Lower lobe of right lung (tissue), 2 donors: ENCODE measurements around the gene C11orf54. TPM values are rescaled to one million over a fixed set of nuclear protein-coding genes. Genes with fewer than 3 reads are reported as not detected.
A peak's percentile ranks its signal among the peaks of the same experiment; 100 is the strongest.
"Not testable (repeated sequence)": the region's sequence is repeated elsewhere in the genome, so short reads cannot be mapped to it uniquely, and the experiment has no call there.

Source experiments
- ATAC-seq, 2 donors: fragments of 200-7000 bp; cut with Tn5 transposase; one replicate each; pipeline ENCODE4 v1.9.1; 2020 to 2022; ENCODE audit warnings: mild to moderate bottlenecking in 2 of 2, moderate library complexity in 2 of 2
- DNase-seq: peaks from one replicate; pipeline ENCODE4 v3.0.0-alpha.2; 2020
- H3K27ac ChIP-seq: fragments of 200-600 bp; one replicate; pipeline ENCODE4 v1.8.0; 2022
- H3K27me3 ChIP-seq: fragments of 200-600 bp; one replicate; pipeline ENCODE4 v1.8.0; 2022; ENCODE audit warnings: low read depth
- H3K36me3 ChIP-seq: fragments of 200-600 bp; one replicate; pipeline ENCODE4 v1.8.0; 2022; ENCODE audit warnings: mild to moderate bottlenecking
- H3K4me1 ChIP-seq: fragments of 200-600 bp; one replicate; pipeline ENCODE4 v1.8.0; 2022
- H3K4me3 ChIP-seq: fragments of 200-600 bp; one replicate; pipeline ENCODE4 v1.8.0; 2022; ENCODE audit warnings: mild to moderate bottlenecking
- H3K9me3 ChIP-seq: fragments of 200-600 bp; one replicate; pipeline ENCODE4 v1.8.0; 2022
- CTCF ChIP-seq: fragments of 200-600 bp; IDR thresholded peaks from one replicate; pipeline ENCODE4 v1.8.0; 2022; ENCODE audit warnings: antibody characterized with exemption, mild to moderate bottlenecking
- intact Hi-C: fragments of 100-400 bp; cut with DNase I; formaldehyde crosslinking; loops from one replicate; pipeline ENCODE4 v1.11.0; 2022
- total RNA-seq: library from RNA; stranded (reverse); fragmentation: NEBNext Ultra II Directional; extraction: Animal tissue kit (Norgen Biotek cat#: 25700); gene quantifications from one replicate; pipeline ENCODE4 v1.2.1, GENCODE V29; 2021
- donor health status: DM: no; HTN: yes; CAD: no; lungs with severe emphysema.

C11orf54 gene
- total RNA-seq, 1 donor from 2014 or later: 50.2 TPM

- no peaks in the 10 kb centered on the region for H3K9me3 ChIP-seq
- H3K27ac ChIP-seq: peak overlapping the region; percentile 94
- peaks cover 51% of the 10 kb centered on the region for H3K4me1 ChIP-seq
- intact Hi-C loops: no loop called here
- peak in 1 of 2 donors; percentile 1 for ATAC-seq
- H3K27me3 ChIP-seq: no peaks in the 10 kb centered on the region
- DNase-seq: peak; percentile 56
- TF ChIP-seq CTCF: no peak
- H3K36me3 ChIP-seq: peaks cover 51% of the 10 kb centered on the region
- H3K4me3 ChIP-seq: peak overlapping the region; percentile 84
These were observed 1.3 kb upstream of the C11orf54 start for GRCh38 chr11:93740031-93740729.

- peak; percentile 76 to 80 for ATAC-seq
- TF ChIP-seq CTCF: no peak
- intact Hi-C loops: no loop called here
- Histone ChIP-seq H3K27me3 (no peaks in the 10 kb centered on the region), H3K9me3 (no peaks in the 10 kb centered on the region), H3K4me1 (peaks cover 53% of the 10 kb centered on the region), H3K4me3 (peak overlapping the region; percentile 84), H3K27ac (peak overlapping the region; percentile 94), H3K36me3 (peaks cover 46% of the 10 kb centered on the region)
- peak; percentile 77 for DNase-seq
These were observed 760 bp upstream of the C11orf54 start for GRCh38 chr11:93740730-93741093.

GRCh38 chr11:93741882-93742226 is 382 bp downstream of the C11orf54 start:
- TF ChIP-seq CTCF: no peak
- intact Hi-C loops: no loop called here
- Histone ChIP-seq H3K4me3 (peak overlapping the region; percentile 84), H3K9me3 (no peaks in the 10 kb centered on the region), H3K36me3 (peaks cover 34% of the 10 kb centered on the region), H3K27ac (peak overlapping the region; percentile 94), H3K4me1 (peaks cover 55% of the 10 kb centered on the region), H3K27me3 (no peaks in the 10 kb centered on the region)
- ATAC-seq (peak; percentile 75 to 80), DNase-seq (no peak)

- Histone ChIP-seq H3K4me1 (peaks cover 43% of the 10 kb centered on the region), H3K36me3 (peaks cover 20% of the 10 kb centered on the region), H3K27ac (no peak overlapping the region), H3K9me3 (no peaks in the 10 kb centered on the region), H3K4me3 (no peak overlapping the region), H3K27me3 (no peaks in the 10 kb centered on the region)
- intact Hi-C loops: no loop called here
- peak; percentile 47 for DNase-seq
- no peak for ATAC-seq
- no peak for TF ChIP-seq CTCF
These were observed 1.8 kb downstream of the C11orf54 start for GRCh38 chr11:93743291-93743690.

GRCh38 chr11:93744669-93745004 is 3.2 kb downstream of the C11orf54 start:
- Histone ChIP-seq H3K27ac (no peak overlapping the region), H3K4me1 (peaks cover 29% of the 10 kb centered on the region), H3K4me3 (no peak overlapping the region)

GRCh38 chr11:93745005-93745755 is 3.7 kb downstream of the C11orf54 start:
- Histone ChIP-seq H3K4me1 (peaks cover 24% of the 10 kb centered on the region), H3K36me3 (peaks cover 15% of the 10 kb centered on the region), H3K4me3 (peak overlapping the region; percentile 2)
- H3K9me3 ChIP-seq, H3K27ac ChIP-seq, DNase-seq, ATAC-seq, intact Hi-C loops, H3K27me3 ChIP-seq: not testable (repeated sequence)

More at GRCh38 chr11:93744669-93745004, 3.2 kb downstream of the C11orf54 start:
- intact Hi-C loops: no loop called here
- Histone ChIP-seq H3K9me3 (no peaks in the 10 kb centered on the region), H3K36me3 (peaks cover 10% of the 10 kb centered on the region), H3K27me3 (no peaks in the 10 kb centered on the region)
- DNase-seq (no peak), ATAC-seq (no peak)
- TF ChIP-seq CTCF: no peak
